WTC11 (cell line): ENCODE measurements around the gene OSBPL5.

Experiments used
- IRF1 ChIP-seq: sonication (generic); formaldehyde crosslinking; IDR thresholded peaks from 2 replicates; pipeline ENCODE4 v1.8.0; 2023; ENCODE audit warnings: missing genetic modification reagents
- PREB ChIP-seq: sonication (generic); formaldehyde crosslinking; IDR thresholded peaks from 2 replicates; pipeline ENCODE4 v1.8.1; 2022; ENCODE audit warnings: mild to moderate bottlenecking, missing genetic modification reagents, moderate library complexity, borderline replicate concordance
- SP1 ChIP-seq: sonication (generic); formaldehyde crosslinking; conservative IDR thresholded peaks from 2 replicates; pipeline ENCODE4 v1.8.1; 2022; ENCODE audit warnings: missing genetic modification reagents
- ZNF121 ChIP-seq: sonication (generic); formaldehyde crosslinking; IDR thresholded peaks from 2 replicates; pipeline ENCODE4 v1.8.0; 2023; ENCODE audit warnings: missing genetic modification reagents

DNA sequence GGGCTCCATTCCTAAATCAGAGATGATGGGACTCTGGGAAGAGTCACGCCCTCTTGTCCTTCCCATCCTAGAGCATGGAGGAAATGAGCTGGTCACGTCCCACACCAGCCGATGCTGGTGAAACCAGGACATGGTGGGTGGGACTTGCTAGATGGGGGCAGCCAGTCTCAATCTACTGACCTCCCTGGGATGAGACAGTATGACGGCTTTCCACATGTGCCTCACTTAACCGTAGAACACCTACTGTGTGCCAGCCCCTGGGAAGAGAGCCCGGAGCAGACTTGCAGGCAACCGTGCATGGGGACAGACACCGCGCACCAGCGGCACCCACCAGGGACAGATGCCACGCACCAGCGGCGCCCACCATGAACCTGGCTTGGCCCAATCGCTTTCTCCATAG lies 3.8 kb downstream of the OSBPL5 start:
- TF ChIP-seq PREB (CRISPR knock-in tag) (no peak), SP1 (CRISPR knock-in tag) (no peak), ZNF121 (CRISPR knock-in tag) (no peak), IRF1 (no peak)
